Activated T-cell treated with anti-CD3 and anti-CD28 coated beads for 4 hours (primary cell): ENCODE data around the gene ADORA1.

Experiments
- DNase-seq: peaks from one replicate; pipeline ENCODE4 v3.0.0-alpha.2; 2020

The ADORA1 gene

DNA sequence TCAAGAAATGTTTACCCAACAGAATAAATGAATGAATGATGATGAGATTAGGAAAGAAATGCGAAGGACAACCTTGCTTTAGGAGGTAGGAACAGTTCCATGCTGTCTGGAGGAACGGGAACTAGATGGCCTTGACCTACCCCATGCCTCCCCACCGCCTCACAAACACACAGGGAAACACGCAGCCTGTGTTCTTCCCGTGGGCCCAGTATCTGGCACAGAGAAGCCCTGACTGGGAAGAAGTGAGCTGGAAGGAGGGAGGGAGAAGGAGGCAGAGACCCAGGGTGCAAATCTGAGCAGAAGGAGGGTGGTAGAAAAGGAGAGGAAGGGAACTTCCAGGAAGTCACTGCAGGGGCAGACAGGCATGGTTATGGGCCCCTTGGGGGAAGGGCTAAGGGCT lies 3.5 kb upstream of the ADORA1 start:
- DNase-seq, result no peak

DNA sequence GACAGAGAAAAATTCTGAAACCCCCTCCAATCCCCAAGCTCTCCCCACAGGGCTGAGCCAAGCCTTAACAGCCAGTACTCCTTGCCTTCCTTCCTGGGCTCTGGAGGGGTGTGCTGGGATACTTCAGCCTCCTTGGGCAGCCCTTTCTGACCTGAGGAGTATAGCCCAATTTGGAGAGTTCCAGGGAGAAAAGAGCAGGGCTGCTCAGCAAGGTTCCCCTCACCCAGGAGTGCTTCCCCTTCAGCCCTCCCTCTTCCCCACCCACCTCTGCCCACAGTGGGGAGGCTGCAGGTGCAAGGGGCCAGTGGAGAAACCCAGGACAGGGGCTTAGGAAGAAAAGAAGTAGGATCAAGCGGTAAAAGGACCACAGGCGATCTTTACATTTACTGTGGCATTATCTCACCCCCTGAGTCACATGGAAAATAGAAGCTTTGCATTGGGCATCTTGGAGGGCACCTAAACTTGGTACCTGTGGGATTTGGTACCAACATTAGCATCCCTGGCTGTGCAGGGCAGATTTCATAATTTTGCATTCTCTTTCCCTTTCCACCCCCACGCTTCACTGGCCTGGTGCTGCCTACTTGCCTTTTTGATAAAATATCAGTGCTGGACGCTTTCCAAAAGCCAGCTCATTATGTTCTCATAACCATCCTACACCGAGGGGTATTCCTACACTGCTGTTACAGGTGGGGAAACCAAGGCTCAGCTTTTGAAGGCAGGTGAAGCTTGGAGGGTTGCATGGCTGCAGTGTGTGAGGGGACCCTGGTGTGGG lies 2.8 kb upstream of the ADORA1 start:
- no peak for DNase-seq

DNA sequence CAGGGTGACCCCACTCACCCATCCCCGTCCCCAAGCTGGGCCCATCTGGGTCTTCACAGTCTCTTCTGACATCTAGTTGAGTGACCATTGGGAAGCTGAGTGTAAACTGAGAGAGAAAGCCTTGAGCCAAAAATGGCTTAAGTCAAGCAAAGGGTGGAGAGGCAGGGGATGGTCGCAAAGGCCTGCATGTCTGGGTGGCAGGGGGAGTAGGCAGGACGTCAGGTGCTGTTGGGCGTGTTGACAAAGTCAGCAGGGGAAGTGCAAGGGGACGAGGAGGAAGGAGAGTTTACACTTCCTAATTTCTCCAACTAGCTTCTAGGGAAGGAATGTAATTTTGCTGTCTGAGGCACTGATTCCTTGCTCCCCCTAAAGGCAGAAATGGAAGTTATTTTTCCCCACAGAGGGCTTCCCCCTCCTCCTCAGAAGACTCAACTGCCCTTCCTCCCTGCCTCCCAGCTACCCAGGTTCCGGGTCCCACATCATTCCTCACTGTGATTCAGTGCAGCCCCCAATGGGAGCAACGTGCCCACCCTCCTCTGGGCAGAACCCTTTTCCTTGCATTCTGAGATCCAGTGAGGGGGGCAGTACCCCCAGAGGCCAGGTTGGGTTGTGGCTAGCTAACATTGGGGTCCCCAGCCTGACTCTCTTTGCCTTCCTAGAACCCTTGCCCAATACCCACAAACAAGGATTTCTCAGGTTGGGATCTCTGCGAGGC lies 1.2 kb upstream of the ADORA1 start:
- DNase-seq, result no peak

DNA sequence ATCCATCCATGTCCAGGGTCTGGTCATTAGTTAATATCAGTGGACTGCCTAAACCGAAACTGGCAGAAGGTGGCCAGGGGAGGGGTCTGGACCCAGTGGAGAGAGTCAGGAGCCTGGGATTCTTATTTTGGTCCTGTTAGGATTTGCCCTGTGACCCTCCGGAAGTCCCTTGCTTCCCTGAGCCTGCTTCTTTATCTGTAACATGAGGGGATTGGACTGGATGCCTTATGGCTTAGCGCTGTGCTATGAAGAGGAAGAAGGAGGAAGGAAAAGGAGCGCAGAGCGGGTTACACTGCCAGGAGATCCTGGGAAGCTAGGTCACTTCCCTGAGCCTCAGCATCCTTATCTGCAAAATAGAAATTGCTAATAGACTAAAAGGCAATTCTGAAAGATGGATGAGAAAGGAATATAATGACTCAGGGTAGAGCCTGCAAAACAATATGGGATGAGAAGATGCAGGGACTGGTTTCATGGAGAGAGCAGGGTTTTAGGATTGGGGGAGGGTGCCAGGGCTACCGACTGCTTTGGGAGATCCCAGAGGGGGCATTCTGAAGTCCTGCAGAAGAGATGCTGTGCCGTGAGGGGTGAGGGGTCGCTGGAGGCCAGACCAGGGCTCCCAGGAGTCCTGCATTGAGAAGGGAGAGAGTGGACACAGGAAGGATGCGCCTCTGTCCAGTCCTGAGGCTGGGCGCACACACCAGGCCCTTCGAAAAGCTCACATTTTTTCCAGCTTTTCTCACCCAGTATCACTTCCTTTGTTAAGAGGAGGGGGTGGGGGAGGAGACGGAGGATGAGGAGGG lies 460 bp upstream of the ADORA1 start:
- DNase-seq, result no peak

DNA sequence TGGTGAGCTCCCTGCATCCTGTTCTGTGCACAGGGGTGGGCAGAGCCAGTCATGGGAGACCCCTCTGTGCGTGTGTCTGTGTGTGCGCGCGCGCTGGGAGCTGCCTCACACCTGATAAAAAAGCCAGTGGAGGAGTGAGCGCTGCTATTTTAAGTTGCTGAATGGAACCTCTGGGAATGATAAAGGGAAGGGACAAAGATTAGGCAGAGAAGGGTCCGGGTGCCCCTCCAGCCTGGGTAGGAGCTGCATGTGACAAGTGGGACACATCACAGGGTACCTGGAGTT lies 847 bp downstream of the ADORA1 start:
- DNase-seq, result no peak

DNA sequence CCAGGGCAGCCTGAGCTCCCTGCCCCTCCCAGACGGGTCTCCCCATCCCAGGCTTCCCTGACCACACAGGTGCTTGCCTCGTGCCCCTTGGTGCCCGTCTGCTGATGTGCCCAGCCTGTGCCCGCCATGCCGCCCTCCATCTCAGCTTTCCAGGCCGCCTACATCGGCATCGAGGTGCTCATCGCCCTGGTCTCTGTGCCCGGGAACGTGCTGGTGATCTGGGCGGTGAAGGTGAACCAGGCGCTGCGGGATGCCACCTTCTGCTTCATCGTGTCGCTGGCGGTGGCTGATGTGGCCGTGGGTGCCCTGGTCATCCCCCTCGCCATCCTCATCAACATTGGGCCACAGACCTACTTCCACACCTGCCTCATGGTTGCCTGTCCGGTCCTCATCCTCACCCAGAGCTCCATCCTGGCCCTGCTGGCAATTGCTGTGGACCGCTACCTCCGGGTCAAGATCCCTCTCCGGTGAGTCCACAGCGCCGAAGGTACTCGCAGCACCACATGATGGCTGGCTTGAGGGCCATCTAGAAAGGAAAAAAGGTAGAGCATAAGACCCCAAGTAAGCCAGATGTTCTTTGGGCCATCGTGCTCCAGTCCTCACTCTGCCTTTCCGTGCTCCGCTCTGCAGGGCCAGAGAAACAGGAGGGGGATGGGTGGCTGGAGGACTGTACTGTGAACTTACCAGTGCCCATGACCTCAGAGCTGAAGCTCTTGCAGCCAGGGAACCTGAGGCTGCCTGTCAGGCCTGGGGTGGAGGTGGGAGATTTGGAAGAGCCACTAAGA lies 1.4 kb downstream of the ADORA1 start:
- DNase-seq, result no peak

DNA sequence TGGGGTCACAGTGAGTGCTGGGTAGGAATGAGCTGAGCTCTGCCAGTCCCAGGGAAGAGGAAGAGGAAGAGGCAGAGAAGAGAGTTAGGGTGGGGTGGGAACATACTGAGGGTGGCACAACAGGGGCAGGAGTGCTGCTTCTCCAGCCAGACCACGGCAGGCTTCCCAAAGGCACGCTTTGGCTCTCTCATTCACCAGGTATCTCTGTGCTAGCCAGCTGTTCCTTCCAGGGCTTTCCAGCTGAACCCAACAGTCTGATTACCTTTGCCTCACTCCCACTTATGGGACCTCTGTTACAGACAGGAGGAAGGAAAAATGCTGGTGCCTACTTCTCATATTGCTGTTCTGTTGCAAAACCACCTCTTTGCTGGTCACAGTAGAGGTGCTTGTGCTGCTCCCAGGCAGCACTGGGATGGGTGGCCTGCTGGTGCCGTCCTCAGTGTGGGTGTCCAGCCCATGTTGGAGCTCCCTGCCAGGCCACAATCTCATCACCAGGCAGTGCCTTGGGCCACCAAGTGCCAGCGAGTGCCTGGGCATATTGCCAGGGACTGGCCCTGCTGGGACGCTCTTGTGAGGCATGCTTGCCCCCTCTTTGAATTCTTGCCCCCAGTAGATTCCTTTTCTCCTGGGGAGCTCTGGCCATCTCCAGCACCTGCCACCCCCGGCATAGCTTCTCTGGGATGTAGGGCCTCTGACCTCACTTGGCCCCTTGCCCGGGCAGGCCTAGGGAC lies 2.1 kb downstream of the ADORA1 start:
- no peak for DNase-seq

DNA sequence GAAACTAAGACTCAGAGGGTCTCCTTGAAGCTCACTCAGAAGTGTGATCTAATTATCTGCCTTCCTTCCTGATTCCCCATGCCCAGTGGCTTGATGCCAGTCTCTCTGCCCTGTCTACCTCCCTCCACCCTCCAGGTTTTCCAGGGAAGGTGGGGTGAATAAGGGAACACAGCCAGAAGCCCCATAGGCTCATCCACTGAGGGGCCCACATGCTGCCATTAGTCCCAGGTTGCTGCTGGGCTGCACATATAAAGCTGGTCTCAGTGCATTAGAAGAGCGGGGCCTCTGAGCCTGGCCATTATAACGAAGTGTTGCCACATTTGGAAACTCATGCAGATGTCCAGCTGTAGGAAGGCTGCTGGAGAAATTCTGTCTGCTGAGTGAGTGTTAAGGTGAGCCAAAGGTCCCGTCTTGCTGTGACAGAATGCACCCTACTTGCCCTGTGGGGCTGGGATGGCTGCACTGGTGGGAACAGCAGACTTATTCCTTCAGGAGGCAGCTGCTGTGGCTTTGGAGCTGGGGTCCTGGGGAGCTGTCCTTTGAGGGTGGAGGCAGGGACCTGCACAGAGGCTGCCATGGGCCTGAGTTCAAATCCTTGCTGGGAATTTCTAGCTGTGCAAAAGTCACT lies 2.9 kb downstream of the ADORA1 start:
- DNase-seq, result no peak

DNA sequence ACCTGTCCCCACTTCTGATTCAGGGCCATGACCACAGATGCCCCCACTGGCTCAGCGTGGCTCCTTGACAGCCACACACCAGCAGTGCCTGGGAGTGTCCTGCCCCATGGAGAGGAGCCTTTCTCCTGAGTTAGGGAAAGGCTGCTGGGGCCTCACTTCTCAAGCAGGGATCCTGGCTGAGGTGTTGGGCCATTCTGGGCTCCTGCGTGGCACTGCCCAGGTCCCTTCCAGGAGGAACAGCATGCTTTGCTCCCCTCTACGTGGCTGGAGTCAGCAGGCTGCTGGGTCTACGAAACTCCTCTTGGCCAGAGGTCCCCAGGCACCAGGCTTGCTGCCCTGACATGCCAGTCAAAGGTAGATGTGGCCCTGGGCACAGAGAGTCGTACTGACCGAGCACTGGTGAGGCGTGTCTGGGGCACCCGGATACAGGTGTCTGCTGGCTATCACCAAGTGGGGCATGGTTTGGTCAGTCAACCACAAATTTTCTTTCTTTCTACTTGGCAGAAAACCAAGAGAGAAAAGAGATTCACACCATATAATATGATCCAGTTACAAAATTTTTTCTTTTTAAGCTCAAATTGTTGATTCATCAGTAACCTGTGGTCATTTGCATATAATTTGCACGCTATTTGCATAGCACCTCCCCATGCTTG lies 4.1 kb downstream of the ADORA1 start:
- DNase-seq, result no peak

DNA sequence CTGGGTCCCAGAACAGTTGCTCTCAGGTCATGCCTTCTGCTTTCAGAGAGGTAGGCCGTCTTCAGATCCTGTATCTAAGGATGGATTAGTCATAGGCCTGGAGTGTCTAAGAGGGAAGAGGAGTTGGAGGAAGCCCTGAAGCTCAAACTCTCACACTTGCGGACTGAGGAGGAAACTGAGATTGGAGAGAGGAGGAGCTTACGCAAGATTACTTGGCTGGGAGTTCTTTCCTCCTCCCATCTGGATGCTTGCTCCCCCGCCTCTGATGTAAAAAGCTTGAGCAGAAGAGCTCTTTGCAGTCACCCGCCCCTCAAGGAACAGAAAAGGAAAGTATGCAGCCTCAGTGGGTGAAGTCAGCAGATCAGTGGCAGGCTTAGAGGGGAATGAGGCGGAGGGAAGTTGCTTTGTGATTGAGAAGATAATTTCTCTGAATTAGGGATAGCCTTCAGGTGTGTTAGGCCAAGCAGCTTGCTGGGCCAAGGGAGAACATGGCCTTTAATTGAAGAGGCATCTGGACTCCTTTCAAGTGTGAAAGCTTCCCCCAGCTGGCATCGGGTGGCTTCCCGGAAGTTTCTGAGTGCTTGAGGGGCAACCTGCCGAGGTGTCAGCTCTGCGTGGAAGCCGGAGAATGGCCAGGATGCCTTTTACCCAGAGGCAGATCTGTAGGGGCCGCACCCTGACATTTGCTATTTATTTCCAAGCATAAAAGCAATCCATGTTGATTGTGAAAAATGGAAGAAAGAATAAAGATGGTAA lies 6.6 kb downstream of the ADORA1 start:
- no peak for DNase-seq

DNA sequence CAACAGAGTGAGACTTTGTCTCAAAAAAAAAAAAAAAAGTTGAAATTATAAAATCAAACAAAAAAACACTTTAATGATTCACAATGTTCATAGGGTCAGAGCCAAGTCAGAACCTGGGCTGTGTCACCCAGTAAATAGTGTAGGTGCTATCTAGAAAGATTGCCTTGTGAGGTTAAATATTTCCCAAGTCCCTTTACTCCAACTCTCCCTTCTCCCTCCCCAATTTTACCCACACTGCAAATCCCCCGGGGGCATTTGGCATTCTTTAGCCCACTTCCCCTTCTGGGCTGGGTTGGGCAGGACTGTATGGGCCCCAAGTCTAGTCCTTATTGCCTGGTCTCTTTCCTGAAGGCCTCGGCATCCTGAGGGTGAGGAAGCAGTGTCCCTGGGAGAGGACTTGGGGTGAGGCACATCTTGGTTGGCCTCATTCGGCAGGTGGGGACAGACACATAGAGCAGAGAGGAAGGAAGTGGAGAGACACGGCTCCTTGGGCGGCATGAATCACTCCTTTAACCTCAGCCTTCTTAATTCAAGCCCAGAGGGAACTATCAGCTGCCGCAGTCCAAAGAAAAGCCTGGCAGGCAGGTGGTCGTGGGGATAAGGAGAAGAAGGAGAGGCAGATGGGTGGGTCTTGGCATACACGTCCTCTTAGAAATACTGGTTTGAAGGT lies 8.2 kb downstream of the ADORA1 start:
- DNase-seq, result no peak

DNA sequence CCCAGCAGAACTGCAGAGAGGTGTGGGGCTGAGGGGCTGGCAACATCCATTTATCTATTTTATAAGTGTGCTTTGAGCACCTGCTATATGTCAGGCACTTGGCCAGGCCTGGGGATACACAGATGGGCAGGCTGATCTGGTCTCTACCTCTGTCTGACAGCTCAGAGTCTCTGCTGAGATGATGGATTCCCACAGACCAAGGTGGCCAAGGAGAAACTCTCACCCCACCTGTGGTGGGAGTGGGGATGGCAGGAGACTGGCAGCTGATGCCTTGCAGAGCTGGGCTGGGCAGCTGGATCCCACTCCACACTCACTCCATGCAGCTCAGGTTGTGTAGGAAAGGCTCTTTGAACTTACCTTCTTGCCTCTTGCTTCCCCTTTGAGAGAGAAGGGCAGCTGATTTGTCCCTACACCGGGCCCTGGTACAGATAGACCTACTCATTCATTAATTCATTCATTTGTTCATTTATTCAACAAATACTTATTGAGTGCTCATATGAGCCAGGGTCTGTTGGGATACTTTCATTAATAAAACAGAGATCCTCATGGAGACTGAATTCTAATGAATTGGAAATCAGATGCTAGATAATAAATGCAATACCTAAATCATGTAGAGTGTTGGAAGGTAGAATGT lies 9.0 kb downstream of the ADORA1 start:
- DNase-seq, result no peak

DNA sequence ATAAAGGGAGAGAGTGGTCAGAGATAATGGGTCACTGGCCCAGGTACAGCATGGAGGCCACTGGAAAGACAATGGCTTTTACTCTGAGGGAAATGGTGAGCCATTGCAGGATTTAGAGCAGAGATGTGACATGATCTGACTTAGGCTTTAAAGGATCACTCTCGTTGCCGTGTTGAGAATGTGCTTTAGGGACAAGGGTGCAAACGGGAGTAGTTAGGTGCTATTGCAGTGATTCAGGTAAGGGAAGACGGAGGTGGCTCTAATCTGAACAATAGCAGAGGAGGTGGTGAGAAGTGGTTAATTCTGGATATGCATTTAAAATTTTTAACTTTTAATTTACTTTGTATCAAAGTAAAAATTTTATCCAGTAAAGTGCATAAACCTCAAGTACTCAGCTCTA lies 9.8 kb downstream of the ADORA1 start:
- DNase-seq, result no peak

DNA sequence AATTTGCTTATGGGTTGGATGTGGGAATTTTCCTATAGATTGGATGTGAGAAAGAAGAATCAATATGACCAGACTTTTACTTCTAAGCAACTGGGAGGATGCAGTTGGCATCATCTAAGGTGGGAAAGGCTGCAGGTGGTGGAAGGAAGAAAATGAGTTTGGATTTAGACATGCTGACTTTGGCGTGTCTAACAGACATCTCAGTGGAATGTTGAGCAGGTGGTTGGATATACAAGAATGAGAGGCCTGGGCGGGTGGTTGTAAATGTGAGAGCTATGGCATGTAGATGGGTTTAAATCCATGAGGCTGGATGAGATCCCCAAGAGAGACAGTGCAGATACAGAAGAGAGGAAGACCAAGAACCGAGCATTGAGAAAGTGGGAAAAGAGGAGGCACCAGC lies 10.5 kb downstream of the ADORA1 start:
- DNase-seq, result no peak

DNA sequence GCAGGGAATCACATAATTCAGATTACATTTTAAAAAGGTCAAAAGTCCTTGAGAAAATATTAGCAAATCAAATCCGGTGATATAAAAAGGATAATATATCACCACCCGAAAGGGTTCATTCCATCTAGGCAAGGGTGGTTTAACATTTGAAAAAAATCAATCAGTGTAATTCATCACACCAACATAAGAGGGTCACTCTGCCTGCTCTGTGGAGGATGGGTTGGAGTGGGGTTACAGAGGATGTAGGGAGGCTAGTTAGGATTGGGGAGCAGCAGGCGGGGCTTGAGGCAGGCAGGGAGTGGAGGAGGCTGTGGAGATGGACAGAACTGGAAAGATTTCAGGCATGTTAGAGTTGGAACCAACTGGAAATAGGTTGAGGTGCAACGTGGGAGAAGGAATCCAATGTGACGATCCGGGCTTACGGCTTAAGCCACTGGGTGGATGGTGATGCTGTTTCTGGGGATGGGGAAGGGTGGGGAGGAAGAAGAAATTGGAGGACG lies 12.5 kb downstream of the ADORA1 start:
- no peak for DNase-seq

DNA sequence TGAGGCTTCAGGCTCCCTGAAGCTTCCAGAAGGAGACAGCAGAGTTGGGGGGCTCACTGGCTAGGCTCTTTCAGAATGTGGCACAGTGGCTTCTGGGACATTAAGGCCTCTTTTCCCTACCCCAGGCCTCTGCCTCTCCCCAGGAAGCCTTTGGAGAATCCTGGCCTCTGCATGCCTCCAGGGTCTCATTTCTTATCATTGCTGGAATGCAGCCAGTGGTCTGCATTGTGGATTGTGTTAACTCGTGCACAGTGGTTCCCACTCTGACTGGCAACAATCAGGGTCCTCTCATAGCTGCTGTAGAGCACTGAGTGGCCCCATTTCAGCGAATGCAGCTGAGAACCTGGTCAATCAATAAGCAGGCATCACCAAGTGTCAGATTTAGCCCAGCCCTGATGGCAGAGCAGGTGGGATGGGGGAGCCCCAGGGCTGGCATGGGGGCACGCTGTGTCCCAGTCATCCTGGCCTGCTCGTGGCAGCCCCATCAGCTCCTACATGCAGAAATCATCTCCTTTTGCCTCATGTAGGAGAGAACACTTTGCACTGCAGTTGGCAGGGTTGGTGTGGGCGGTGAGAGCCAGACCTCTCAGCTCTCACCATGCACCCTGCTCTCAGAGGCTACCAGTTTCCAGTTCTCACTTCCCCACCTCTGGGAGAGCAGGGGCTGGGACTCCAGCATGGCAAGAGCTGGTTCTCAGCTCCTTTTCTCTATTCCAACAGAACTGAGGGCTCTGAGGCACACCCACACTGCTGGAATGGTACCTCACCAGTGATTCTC lies 13.4 kb downstream of the ADORA1 start:
- DNase-seq, result no peak

DNA sequence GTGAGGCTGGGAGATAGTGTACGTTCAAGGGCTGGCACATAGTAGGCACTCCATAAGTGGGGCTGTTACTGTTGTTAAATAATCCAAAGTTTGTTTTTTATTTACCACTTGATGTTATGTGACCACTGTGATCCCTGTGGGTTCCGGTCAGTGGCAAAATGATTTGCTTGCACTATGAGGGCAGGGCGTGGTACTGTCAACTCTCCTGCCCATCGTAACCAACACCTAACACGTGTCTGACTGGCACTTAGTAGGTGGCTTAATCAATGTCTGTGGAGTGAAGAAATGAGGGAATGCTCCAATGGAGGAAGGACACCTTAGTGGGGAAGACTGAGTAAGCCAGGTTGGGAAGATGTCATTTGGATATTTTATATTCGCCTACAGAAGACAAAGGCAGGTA lies 14.6 kb downstream of the ADORA1 start:
- DNase-seq, result no peak

DNA sequence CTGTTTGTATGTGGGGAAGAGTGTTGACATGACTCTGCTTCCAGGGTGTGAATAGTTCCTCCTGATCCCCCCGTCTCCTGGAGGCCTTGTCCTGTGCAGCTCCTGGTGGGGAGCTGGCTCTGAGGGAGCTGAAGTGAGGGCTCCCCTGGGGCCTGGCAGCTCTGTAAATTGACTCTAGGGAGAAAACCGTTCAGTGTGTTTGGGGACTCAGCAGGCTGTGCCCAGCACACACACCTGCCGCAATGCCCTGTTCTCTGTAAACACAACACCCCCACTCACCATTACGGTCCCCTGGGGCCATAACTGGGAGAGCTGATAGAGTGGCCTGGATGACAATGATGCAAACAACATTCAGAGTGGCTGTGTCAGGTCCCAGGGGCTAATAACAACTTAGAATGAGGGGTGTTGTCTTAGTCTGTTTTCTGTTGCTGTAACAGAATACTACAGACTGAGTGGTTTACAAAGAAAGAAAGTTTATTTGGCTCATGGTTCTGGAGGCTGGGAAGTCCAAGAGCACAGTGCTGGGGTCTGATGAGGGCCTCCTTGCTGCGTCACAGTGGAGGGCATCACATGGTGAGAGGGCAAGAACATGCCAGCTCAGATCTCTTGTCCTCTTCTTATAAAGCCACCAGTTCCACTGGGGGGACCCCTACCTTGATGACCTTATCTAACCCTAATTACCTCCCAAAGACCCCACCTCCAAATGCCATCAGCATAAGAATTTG lies 15.3 kb downstream of the ADORA1 start:
- DNase-seq, result no peak
